Urothelium cell line (cell line): ENCODE data around the gene SLC23A1.
"Not testable (repeated sequence)": the region's sequence is repeated elsewhere in the genome, so short reads cannot be mapped to it uniquely, and the experiment has no call there.

Experiments used
- DNase-seq: peaks from one replicate; pipeline ENCODE4 v3.0.0; 2011; ENCODE audit warnings: low spot score, mixed read lengths
- FAIRE-seq: peaks from 2 replicates; lab custom pipeline; 2011; peaks lifted over from hg19 to GRCh38; lab: Jason Lieb, UNC

SLC23A1 gene

DNA sequence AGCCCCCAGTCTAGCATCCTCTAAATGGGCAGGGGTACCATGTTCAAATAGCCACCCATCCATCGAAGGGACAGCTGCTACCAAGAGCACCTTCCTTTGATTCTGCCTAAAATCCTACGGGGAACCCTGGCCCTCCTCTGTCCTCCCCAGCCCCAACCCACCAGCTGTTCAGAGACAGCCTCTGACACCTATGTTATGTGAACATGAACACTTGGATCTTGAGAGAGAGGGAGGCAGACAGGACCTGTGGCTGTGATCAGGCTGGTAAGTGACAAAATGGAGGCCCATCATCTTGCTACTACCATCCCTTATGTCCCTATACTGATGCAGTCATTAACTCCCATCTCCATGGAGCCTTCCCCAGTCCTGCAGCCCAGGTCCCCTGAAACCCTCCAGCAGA lies 8.2 kb downstream of the SLC23A1 start:
- DNase-seq, result no peak

DNA sequence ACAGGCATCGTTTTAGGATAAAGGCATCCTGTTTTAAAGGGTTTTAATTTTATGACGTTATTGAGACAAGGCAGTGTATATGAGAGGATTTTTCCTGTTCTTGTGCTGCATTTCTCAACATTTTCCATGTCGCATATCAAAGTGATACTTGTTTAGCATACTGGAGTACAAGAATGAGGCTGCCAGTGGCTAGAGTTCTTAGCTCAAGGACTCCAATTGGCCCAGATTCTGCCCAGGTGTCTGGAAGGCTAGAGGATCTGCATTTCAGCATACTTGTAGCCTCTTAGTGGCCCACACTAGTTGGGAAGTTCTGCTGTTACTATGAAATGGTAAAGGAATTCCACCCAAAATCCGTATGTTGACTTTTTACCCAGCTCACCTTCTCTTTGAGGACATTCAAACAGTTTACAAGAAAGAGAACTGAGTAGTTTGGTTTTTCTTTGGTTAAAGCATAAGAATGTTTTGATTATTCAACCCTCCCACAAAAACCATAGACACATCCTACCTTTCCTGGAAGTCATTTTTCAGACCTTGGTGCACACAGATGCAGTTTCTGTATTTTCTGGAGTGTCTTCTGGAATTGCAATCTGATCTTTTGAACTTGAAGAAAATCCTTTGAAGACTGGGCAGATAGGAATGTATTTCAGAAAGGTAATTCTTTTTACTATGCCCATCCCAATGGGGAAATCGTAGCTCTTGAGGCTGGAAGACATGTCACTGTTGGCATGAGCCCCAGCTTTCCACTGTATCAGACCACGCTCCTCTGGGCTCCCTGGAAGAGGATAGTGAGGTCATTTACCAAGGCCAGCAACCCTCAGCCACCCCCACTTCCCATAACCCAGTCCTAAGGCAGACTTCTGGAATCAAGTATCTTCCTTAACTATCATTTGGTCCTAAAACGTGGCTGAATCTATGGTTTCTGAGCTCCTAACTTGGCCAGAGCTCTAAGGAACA lies 11.3 kb downstream of the SLC23A1 start:
- no peak for DNase-seq
- no peak for FAIRE-seq

More for the DNA sequence above, 8.2 kb downstream of the SLC23A1 start:
- no peak for FAIRE-seq

DNA sequence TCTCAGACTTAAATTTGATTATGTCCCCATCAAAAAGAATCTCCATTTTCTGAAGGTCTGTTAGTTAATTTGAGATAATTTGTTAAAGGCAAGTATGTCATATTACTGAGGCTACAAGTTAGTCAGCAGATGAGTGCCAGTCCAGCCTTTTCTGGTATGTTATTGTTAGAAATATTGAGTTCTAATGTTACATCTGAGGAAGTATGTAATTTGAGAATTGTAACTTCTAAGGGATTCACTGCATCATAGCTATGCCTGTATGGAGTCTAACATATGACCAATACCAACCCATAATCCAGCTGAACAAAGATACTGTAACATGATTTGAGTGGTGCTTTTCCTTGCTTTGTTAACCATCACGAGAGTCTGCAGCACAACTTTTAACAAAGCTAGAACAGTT lies 13.9 kb downstream of the SLC23A1 start:
- DNase-seq, result no peak
- no peak for FAIRE-seq

DNA sequence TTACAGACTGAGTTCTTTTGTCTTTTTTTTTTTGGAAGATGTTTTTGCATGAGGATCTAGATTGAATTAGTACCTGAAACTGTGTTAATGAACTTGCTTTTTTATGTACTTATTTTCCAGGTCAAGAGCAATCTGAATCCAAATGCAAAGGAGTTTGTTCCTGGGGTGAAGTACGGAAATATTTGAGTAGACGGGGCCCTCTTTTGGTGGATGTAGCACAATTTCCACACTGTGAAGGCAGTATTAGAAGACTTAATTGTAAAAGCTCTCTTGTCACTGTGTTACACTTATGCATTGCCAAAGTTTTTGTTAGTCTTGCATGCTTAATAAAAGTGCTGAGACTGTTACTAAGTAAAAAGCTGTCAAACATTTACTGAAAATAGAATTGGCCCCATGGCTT lies 14.5 kb downstream of the SLC23A1 start:
- FAIRE-seq, result no peak
- DNase-seq, result no peak

DNA sequence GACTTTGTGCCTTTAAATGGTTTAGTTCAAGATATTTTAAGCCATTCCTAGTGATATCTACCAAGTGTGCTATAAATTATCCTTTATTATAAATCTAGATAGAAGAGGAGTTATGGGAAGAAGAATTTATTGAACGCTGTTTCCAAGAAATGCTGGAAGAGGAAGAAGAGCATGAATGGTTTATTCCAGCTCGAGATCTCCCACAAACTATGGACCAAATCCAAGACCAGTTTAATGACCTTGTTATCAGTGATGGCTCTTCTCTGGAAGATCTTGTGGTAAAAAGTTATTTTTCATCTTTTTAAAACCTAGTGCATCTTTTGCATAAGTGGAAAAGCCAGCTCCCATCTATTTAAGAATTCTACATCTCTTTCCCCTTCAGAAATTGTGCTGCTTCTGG lies 18.6 kb downstream of the SLC23A1 start:
- DNase-seq (no peak), FAIRE-seq (no peak)

- FAIRE-seq (no peak), DNase-seq (no peak)
These were observed 19.2 kb downstream of the SLC23A1 start for GRCh38 chr5:139363937-139364336.

DNA sequence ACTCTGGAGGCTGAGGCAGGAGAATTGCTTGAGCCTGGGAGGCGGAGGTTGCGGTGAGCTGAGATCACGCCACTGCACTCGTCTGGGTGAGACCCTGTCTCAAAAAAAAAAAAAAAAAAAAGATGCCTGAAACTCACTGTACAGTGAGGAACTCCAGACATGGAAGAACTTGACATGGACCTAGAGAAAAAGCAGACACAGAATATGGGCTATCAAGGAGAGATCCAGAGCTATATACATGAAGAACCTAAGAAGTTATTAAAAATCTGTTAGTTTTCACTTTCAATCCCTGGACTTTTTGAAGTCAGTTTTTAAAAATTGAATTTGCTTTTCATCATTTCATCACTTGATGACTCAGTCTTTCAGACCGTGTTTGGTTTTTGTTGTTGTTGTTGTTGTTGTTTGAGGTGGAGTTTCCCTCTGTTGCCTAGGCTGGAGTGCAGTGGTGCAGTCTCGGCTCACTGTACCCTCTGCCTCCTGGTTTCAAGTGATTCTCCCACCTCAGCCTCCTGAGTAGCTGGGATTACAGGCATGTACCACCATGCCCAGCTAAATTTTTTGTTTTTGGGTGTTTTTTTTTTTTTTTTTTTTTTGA lies 21.2 kb downstream of the SLC23A1 start:
- no peak for FAIRE-seq

DNA sequence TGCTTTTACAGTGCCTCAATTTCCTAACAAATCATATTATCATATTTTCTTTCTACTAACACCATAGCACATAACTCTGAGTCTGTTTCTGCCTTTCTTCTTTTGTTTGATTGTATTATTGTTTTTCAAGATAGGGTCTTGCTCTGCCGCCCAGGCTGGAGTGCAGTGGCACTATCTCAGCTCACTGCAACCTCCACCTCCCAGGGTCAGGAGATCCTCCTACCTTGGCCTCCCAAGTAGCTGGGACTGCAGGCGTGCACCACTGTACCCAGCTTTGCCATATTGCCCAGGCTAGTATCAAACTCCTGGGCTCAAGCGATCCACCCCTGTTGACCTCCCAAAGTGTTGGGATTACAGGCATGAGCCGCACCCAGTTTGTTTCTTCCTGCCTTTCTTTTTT lies 22.7 kb downstream of the SLC23A1 start:
- FAIRE-seq (no peak), DNase-seq (no peak)

More for the DNA sequence above, 21.2 kb downstream of the SLC23A1 start:
- no peak for DNase-seq

GRCh38 chr5:139358064-139358463 lies 25.0 kb downstream of the SLC23A1 start:
- DNase-seq, result no peak
- FAIRE-seq, result no peak

- DNase-seq, FAIRE-seq: not testable (repeated sequence)
These were observed 27.2 kb downstream of the SLC23A1 start for GRCh38 chr5:139355900-139356299.

GRCh38 chr5:139354186-139354585 lies 28.9 kb downstream of the SLC23A1 start:
- no peak for FAIRE-seq
- no peak for DNase-seq

- FAIRE-seq, result not testable (repeated sequence)
These were observed 35.2 kb downstream of the SLC23A1 start for GRCh38 chr5:139347863-139348262.

GRCh38 chr5:139345442-139345841 lies 37.7 kb downstream of the SLC23A1 start:
- FAIRE-seq, DNase-seq: not testable (repeated sequence)

More at GRCh38 chr5:139347863-139348262, 35.2 kb downstream of the SLC23A1 start:
- not testable (repeated sequence) for DNase-seq

DNA sequence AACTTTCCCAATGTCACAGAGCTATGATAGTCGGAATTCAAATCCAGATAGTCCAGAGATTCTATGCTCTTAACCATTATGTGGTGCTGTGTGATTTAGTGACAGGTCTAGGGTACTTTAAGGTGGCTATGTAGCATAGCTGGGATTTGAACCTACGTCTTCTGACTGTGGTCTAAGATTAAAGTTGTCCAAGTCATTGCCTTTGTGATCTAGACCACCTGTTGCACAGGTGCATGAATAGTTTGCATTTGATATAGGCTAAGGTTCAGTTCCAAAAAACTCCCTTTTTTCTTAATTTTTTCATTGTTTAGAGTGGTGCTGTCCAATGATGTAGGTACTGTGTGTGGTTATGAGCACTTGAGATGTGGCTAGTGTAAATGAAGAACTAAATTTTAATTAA lies 38.9 kb downstream of the SLC23A1 start:
- no peak for FAIRE-seq
- no peak for DNase-seq

DNA sequence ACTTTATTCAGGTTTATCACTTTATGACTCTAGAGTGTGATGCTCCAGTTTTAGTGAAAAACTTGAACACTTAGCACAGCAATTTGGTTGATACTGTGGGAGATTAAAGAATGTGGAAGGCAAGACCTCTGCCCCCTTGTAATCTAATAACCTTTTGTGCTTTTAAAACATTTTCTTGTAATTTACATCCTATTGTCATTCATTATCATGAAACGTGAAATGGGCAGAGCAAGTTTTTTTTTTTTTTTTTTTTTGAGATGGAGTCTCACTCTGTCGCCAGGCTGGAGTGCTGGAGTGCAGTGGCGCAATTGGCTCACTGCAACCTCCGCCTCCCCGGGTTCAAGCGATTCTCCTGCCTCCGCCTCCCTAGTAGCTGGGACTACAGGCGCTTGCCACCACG lies 39.6 kb downstream of the SLC23A1 start:
- no peak for FAIRE-seq
- no peak for DNase-seq

DNA sequence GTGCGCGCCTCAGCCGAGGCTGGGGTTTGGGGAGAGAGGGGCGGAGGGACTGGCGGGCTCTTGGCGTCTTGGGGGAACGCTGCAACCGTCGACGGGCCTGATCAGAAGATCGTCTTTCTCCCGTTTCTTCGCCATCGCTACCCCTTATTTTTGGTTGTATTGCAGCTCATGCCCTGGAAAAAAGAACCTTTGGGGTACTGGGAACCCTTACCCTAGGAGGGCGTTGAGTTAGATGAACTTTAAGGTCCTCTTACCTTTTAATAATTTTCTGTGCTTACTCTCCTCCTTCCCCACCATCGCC lies 40.7 kb downstream of the SLC23A1 start:
- no peak for FAIRE-seq
- DNase-seq, result no peak

GRCh38 chr5:139341689-139342422 lies 41.2 kb downstream of the SLC23A1 start, which contains the start of gene PAIP2:
PAIP2 (plus strand) TSS chr5:139341854; CDS start chr5:139363785, 21,931 bp downstream.
- FAIRE-seq, result peak; percentile 20
- DNase-seq, result peak; percentile 94

DNA sequence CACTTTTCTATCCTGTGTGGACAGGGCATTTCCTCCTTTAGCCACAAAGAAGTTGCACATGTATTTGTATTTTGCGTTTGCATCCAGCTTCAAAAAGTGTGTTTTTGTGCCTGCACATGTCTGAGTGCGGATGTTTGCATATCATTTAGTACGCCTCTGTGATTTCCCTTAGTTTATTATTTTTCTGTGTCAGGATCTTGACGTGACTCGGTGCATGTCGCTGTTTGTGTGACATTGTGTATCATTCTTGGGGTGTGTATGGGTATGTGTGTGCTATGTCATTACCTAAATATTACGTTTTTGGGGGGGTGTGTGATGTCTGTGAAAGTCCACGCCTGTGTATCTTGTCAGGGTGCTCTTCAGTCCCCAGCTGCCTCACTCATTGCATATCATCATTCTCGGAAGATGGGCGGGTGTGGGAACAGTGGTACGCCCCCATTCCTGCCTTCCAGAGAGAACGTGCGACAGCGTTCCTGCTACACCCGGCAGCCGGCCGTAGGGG lies 41.9 kb downstream of the SLC23A1 start:
- DNase-seq, result no peak
- FAIRE-seq, result no peak

GRCh38 chr5:139340051-139340450 lies 43.0 kb downstream of the SLC23A1 start:
- DNase-seq, result no peak
- FAIRE-seq, result no peak

- no peak for DNase-seq
- no peak for FAIRE-seq
These were observed 47.3 kb downstream of the SLC23A1 start for GRCh38 chr5:139335811-139336210.
